Measurements from ENCODE around the gene BCAS3. TPM values are rescaled to one million over a fixed set of nuclear protein-coding genes. Genes with fewer than 3 reads are reported as not detected.
A peak's percentile ranks its signal among the peaks of the same experiment; 100 is the strongest.

Gene BCAS3
- total and polyA plus RNA-seq, 12 donors: 6.1 to 21.8 (median 17.2) TPM

DNA sequence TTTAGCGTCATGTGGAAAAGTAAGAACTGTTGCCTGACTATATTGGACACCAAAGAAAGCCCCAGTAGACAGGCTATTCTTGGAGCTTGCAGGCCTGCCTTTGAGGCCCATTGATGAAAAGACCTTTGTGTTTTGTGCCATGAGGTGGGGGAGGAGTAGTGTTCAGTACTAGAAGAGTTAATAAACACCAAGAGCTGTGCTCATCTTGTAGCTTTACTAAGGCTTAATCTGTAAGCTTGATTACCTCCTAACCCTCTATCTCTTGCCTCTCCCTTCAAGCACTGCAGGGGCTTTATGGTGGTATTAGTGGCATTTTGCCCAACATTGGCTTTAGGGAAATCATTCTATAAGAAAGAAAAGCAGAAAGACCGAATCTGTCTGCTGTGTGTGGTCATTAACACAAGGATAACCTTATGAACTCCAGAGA lies 501.7 kb downstream of the BCAS3 start:
- Histone ChIP-seq H3K27ac (peak overlapping the region in 4 of 10 donors; percentile 4 to 37 (median 18)), H3K9me3 (no peaks in the 10 kb centered on the region), H3K36me3 (no peaks in the 10 kb centered on the region), H3K27me3 (no peaks in the 10 kb centered on the region), H3K4me3 (no peak overlapping the region), H3K4me1 (peaks cover 0 to 16% (median 8%) of the 10 kb centered on the region in 9 donors)
- DNase-seq (no peak), ATAC-seq (peak in 3 of 8 donors; percentile 25 to 61 (median 58))
- intact Hi-C loops (cut with DNase I): no loop called here
- TF ChIP-seq, protein P1, sequence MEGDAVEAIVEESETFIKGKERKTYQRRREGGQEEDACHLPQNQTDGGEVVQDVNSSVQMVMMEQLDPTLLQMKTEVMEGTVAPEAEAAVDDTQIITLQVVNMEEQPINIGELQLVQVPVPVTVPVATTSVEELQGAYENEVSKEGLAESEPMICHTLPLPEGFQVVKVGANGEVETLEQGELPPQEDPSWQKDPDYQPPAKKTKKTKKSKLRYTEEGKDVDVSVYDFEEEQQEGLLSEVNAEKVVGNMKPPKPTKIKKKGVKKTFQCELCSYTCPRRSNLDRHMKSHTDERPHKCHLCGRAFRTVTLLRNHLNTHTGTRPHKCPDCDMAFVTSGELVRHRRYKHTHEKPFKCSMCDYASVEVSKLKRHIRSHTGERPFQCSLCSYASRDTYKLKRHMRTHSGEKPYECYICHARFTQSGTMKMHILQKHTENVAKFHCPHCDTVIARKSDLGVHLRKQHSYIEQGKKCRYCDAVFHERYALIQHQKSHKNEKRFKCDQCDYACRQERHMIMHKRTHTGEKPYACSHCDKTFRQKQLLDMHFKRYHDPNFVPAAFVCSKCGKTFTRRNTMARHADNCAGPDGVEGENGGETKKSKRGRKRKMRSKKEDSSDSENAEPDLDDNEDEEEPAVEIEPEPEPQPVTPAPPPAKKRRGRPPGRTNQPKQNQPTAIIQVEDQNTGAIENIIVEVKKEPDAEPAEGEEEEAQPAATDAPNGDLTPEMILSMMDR (IDR thresholded peaks at IDR 0.05): no peak
- WGBS, 2 donors: 55 to 56% methylated on average over 2 of the region's 2 CpGs

DNA sequence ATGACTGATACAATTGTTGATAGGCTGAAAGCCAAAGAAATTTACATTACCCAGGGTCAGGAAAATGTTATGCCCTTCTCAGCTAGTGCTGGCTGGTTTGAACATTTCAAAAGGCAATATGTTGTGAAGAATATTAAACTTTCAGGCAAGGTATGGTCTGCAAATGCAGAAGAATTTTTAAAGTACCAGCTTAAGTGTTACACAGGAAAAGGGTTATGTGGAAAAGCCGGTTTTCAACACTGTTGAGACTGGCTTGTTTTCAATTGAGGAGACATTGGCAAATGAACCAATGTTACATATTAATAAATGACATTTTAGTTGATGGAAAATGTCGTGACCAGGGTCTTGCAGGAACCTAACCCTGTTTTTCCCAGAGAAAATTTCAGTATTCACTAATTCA lies 506.1 kb downstream of the BCAS3 start:
- no peak overlapping the region for H3K27ac ChIP-seq
- no peaks in the 10 kb centered on the region for H3K9me3 ChIP-seq
- no peak overlapping the region for H3K4me3 ChIP-seq
- no peak for ATAC-seq
- no peaks in the 10 kb centered on the region for H3K36me3 ChIP-seq
- H3K4me1 ChIP-seq: peaks cover 0 to 13% (median 8%) of the 10 kb centered on the region in 9 donors
- TF ChIP-seq, protein P1 (IDR thresholded peaks at IDR 0.05): no peak
- DNase-seq: no peak
- WGBS, 2 donors: 84 to 88% methylated on average over 2 of the region's 2 CpGs
- intact Hi-C loops (cut with DNase I): no loop called here
- H3K27me3 ChIP-seq: no peaks in the 10 kb centered on the region

DNA sequence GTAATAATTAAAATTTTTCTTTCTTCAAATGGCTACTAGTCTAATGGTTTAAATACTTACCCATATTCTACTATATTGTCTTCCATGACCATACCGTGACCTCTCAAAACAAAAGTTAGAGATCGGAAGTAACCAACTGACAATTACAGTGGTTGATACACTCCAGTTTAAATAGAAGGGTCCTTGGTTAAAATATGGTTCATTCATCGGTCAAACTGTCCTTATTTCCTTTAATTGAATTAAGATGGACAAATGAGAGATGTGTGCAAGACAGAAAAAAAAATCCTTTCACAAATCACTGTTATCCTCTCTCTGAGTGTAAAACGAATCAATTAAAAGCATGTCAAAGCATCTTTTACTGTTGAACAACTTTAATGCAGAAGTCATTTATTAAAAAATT lies 507.7 kb downstream of the BCAS3 start:
- Histone ChIP-seq H3K27ac (no peak overlapping the region), H3K36me3 (no peaks in the 10 kb centered on the region), H3K9me3 (no peaks in the 10 kb centered on the region), H3K4me1 (no peaks in the 10 kb centered on the region), H3K27me3 (no peaks in the 10 kb centered on the region), H3K4me3 (no peak overlapping the region)
- intact Hi-C loops (cut with DNase I): no loop called here
- ATAC-seq: no peak
- WGBS, 2 donors: 89 to 91% methylated on average over 4 of the region's 4 CpGs
- TF ChIP-seq, protein P1 (IDR thresholded peaks at IDR 0.05): no peak
- DNase-seq: no peak

DNA sequence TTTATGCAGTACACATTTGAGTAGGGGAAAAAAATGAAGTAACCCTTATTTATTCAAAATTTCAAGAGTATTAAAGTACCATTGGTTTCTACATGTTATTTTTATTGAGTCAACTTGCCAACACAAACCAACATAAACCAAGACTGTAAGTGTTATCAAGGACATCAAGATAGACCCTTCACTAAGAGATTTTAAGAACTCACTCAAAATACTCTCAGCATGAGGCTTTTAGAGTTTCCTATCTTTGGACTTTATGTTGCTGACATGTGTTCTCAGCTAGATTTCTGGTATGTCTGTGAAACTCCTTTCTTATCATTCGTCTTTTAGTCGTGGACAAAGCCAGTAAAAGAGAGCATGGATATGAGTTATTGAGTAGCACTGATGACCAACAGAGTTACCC lies 509.4 kb downstream of the BCAS3 start:
- ATAC-seq: no peak
- Histone ChIP-seq H3K4me3 (no peak overlapping the region), H3K27me3 (no peaks in the 10 kb centered on the region), H3K27ac (no peak overlapping the region), H3K9me3 (peaks cover 0 to 3% (median 0%) of the 10 kb centered on the region in 11 donors), H3K36me3 (no peaks in the 10 kb centered on the region), H3K4me1 (no peaks in the 10 kb centered on the region)
- intact Hi-C loops (cut with DNase I): no loop called here
- TF ChIP-seq, protein P1 (IDR thresholded peaks at IDR 0.05): no peak
- WGBS, 2 donors: 65 to 68% methylated on average over 2 of the region's 2 CpGs
- no peak for DNase-seq

All from heart right ventricle (tissue), 16 donors.